ENCODE results near the gene RBM14.
"Not testable (repeated sequence)": the region's sequence is repeated elsewhere in the genome, so short reads cannot be mapped to it uniquely, and the experiment has no call there.

Gene RBM14

GRCh38 chr11:66637557-66638176 lies 21.2 kb downstream of the RBM14 start:
- no peak for DNase-seq (ENCODE audit: low read depth)

- DNase-seq (ENCODE audit: low read depth): peak; percentile 100
Measured at GRCh38 chr11:66638177-66639065, 22.0 kb downstream of the RBM14 start, which contains the start of gene RBM4. Gene RBM4, plus strand, starts transcription at chr11:66638703. Its CDS starts 1,009 bp downstream, at chr11:66639712.

DNA sequence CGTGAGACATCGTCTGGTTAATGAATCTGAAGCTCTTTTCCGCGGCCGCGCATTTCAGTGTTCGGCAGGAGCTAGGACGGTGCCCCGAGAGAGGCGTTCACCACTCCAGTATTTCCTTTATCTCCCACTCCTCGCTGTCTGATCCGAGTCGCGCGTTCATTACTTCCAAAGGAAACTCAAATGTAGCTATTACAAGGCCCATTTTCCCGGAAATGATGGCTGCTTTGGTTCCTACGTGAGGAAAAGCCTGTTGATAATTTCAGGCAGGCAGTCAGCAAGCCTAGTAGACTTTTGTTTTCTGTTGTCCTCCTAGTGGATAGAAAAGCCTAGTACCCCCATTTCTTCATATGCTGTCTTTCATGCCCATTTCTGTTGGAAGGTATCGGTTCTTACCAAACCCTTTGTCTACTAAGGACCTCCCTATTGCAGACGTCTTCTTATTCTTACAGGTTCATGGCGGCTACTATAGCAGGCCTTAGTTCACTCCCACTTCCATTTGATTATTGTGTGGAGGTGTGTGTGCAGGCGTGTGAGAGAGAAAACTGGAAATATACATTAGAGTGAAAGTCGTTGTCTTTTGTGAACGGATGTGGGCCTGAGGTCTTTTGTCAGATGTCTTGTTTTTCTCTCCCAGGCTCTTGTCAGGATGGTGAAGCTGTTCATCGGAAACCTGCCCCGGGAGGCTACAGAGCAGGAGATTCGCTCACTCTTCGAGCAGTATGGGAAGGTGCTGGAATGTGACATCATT lies 22.8 kb downstream of the RBM14 start:
- no peak for DNase-seq (ENCODE audit: low read depth)

GRCh38 chr11:66639814-66640340 lies 23.4 kb downstream of the RBM14 start:
- DNase-seq (ENCODE audit: low read depth): not testable (repeated sequence)

- no peak for DNase-seq (ENCODE audit: low read depth)
Measured at GRCh38 chr11:66641834-66642233, 25.4 kb downstream of the RBM14 start.

DNA sequence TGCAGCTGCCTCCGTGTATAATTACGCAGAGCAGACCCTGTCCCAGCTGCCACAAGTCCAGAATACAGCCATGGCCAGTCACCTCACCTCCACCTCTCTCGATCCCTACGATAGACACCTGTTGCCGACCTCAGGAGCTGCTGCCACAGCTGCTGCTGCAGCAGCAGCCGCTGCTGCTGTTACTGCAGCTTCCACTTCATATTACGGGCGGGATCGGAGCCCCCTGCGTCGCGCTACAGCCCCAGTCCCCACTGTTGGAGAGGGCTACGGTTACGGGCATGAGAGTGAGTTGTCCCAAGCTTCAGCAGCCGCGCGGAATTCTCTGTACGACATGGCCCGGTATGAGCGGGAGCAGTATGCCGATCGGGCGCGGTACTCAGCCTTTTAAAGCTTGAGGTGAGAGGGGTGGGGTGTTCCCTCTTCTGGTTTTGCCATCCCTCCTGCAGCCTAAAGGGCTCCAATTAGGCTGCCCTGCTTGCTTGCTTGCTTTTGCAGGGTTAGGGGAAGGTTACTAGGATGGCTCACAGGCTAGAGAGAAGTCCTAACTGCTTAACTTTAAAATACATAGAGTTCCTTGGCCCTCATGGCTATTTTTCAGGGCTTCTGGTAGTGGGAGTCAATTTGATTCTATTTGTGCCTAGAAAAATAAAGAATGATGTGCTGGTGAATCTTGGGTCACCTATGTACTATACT lies 27.5 kb downstream of the RBM14 start:
- DNase-seq (ENCODE audit: low read depth): no peak

- no peak for DNase-seq (ENCODE audit: low read depth)
Measured at GRCh38 chr11:66646828-66647227, 30.4 kb downstream of the RBM14 start.

DNA sequence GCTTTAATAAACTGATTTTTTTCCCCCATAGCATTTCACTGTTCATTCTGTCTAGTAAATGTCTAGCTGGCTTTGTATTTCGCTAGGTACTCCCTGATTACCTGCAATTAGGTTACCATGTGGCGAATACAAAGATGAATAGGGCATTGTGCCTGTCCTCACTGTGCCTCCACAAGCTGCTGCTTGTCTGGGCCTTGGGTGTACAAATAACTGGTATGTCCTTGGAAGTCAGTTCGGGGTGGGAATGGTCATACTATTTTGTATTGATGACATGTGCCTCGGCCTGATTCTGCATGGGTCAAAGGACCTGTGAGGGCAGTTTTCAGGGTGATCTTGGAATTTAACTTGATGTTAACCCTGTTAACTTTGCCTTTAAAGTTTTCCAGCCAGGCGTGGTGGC lies 33.5 kb downstream of the RBM14 start:
- no peak for DNase-seq (ENCODE audit: low read depth)

- DNase-seq (ENCODE audit: low read depth): no peak
Measured at GRCh38 chr11:66651016-66651415, 34.6 kb downstream of the RBM14 start.

DNA sequence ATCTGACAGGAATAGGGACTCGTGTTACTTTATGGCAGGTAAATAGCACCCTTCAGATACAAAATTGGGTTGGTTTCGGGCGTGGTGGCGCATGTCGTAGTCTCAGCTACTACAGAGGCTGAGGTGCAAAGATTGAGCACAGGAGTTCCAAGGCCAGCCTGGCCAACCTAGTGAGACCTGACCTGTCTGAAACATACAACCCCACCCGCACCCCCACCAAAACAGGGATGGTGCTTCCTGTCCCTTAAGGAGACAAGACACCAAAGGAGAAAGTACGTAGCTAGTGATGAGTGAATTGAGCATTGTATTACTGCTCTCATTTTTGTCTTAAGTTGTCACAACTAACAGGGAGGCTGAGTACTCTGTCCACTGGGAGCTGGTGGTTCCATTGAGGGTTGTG lies 36.2 kb downstream of the RBM14 start:
- DNase-seq (ENCODE audit: low read depth): no peak

DNA sequence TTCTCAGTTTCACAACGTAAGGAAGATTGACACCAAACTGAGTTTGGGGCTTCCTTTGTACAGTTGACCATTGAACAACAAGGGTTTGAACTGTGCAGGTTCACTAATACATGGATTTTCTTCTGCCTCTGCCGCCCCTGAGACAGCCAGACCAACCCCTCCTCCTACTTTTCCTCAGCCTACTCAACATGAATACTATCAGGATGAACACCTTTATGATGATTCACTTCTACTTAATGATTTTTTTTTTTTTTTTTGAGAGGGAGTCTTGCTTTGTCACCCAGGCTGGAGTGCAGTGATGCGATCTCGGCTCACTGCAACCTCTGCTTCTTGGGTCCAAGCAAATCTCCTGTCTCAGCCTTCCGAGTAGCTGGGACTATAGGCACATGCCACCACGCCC lies 36.7 kb downstream of the RBM14 start:
- DNase-seq (ENCODE audit: low read depth): no peak

DNA sequence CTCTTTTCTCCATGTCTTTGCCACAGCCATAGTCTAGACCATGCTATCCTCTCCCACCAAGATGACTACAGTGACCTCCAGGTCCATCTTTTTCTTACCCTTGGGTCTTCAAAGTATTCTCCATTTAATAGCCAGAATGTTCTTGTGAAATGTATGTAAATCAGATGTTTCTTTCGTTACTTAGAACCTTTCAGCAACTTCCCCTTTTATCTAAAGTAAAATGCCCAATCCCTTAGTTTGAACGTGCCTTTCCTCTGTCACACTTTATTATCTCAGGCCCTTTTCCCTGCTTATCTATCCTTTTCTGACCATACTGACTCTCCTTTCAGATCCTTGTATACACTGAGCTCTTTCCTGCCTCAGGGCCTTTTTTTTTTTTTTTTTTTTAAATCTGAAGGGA lies 43.3 kb downstream of the RBM14 start:
- no peak for DNase-seq (ENCODE audit: low read depth)

- DNase-seq (ENCODE audit: low read depth): no peak
Measured at GRCh38 chr11:66663741-66664296, 47.4 kb downstream of the RBM14 start.

GRCh38 chr11:66665369-66665768 lies 48.9 kb downstream of the RBM14 start:
- no peak for DNase-seq (ENCODE audit: low read depth)

DNA sequence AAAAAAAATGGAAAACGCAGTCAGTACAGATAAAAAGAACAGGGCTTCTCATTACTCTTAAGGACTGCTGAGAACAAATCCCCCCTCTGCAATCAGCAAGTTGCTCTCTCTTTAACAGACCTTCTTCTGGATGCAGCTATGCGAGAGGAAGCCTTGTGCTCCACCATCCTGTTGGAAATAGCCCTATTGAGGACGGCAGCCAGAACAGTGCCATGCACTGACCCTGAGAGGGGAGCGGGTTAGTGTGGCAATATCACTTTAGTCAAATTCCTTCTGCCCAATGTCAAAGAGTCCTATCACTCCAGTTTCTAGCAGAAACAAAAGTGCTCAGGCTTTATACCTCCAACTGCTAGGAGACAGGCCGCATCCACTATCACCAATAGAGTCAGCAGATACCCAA lies 54.4 kb downstream of the RBM14 start:
- no peak for DNase-seq (ENCODE audit: low read depth)

DNA sequence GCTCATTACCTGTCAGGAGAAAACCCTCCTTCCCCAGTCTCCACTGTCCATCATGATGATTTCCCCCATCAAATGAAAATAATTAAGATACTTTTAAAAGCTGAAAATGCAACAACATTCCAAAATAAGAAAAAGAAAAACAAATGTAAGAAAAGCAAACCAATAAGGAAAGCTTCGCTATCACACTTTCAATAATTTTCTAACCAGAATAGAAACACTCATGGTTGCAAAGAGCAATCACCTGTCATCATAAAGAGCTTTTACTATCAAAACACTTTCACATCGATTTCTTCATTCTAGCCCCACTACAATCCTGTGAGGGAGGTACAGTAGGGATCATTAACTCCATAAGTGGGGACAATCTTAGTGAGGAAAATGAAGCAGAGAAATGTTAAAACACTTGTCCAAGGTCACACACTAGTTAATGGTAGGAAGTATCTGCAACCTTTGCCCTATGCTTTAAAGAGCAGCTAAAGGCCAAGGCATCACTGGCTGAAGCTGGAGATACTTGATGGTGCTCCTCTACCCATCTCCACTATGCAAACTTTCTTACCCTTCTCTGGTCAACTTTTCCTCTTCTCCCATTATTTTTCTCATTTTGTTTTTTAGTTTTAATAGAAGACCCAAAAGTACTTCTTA lies 58.7 kb downstream of the RBM14 start:
- no peak for DNase-seq (ENCODE audit: low read depth)

- DNase-seq (ENCODE audit: low read depth): no peak
Measured at GRCh38 chr11:66676282-66676919, 60.0 kb downstream of the RBM14 start.

All from GM04504 (cell line).